ENCODE results near the gene CSRNP2. TPM values are rescaled to one million over a fixed set of nuclear protein-coding genes. Genes with fewer than 3 reads are reported as not detected.
A peak's percentile ranks its signal among the peaks of the same experiment; 100 is the strongest.

Gene CSRNP2
- total RNA-seq, 2 donors from 2014 or later = 19.2 to 19.9 TPM

GRCh38 chr12:51070004-51070403 is 13.4 kb downstream of the CSRNP2 start:
- DNase-seq = no peak
- Mint-ChIP-seq H3K27ac (peak overlapping the region; percentile 21), H3K4me3 (no peak overlapping the region), H3K36me3 (ENCODE audit: low read depth) (peaks cover 2% of the 10 kb centered on the region), H3K4me1 (no peaks in the 10 kb centered on the region), H3K27me3 (no peaks in the 10 kb centered on the region)
- no peaks in the 10 kb centered on the region for H3K9me3 ChIP-seq (ENCODE audit: control insufficient read depth, low read length, poor library complexity, severe bottlenecking)
- no peak for ATAC-seq

- Mint-ChIP-seq H3K36me3 (ENCODE audit: low read depth) (peaks cover 2% of the 10 kb centered on the region), H3K27ac (peak overlapping the region; percentile 68), H3K27me3 (no peaks in the 10 kb centered on the region), H3K4me3 (no peak overlapping the region), H3K4me1 (no peaks in the 10 kb centered on the region)
- no peaks in the 10 kb centered on the region for H3K9me3 ChIP-seq (ENCODE audit: control insufficient read depth, low read length, poor library complexity, severe bottlenecking)
- ATAC-seq = no peak
- DNase-seq = no peak
These were observed 15.6 kb downstream of the CSRNP2 start for GRCh38 chr12:51067771-51068170.

GRCh38 chr12:51067229-51067628 is 16.2 kb downstream of the CSRNP2 start:
- Mint-ChIP-seq H3K36me3 (ENCODE audit: low read depth) (peaks cover 2% of the 10 kb centered on the region), H3K27me3 (no peaks in the 10 kb centered on the region), H3K4me3 (no peak overlapping the region), H3K4me1 (no peaks in the 10 kb centered on the region), H3K27ac (peak overlapping the region; percentile 68)
- ATAC-seq = no peak
- H3K9me3 ChIP-seq (ENCODE audit: control insufficient read depth, low read length, poor library complexity, severe bottlenecking) = no peaks in the 10 kb centered on the region
- DNase-seq = no peak

GRCh38 chr12:51065530-51065929 is 17.9 kb downstream of the CSRNP2 start:
- H3K9me3 ChIP-seq (ENCODE audit: control insufficient read depth, low read length, poor library complexity, severe bottlenecking) = no peaks in the 10 kb centered on the region
- peaks cover 2% of the 10 kb centered on the region for H3K36me3 Mint-ChIP-seq (ENCODE audit: low read depth)
- H3K27ac Mint-ChIP-seq = no peak overlapping the region

GRCh38 chr12:51062631-51063397 is 20.6 kb downstream of the CSRNP2 start:
- Mint-ChIP-seq H3K4me3 (no peak overlapping the region), H3K27ac (peak overlapping the region; percentile 27)
- H3K9me3 ChIP-seq (ENCODE audit: control insufficient read depth, low read length, poor library complexity, severe bottlenecking) = no peaks in the 10 kb centered on the region

More at GRCh38 chr12:51065530-51065929, 17.9 kb downstream of the CSRNP2 start:
- Mint-ChIP-seq H3K4me1 (no peaks in the 10 kb centered on the region), H3K27me3 (no peaks in the 10 kb centered on the region), H3K4me3 (no peak overlapping the region)
- ATAC-seq (no peak), DNase-seq (no peak)

GRCh38 chr12:51059086-51059485 is 24.3 kb downstream of the CSRNP2 start:
- Mint-ChIP-seq H3K4me3 (no peak overlapping the region), H3K4me1 (no peaks in the 10 kb centered on the region), H3K27ac (no peak overlapping the region), H3K27me3 (no peaks in the 10 kb centered on the region), H3K36me3 (ENCODE audit: low read depth) (no peaks in the 10 kb centered on the region)
- no peak for DNase-seq
- no peaks in the 10 kb centered on the region for H3K9me3 ChIP-seq (ENCODE audit: control insufficient read depth, low read length, poor library complexity, severe bottlenecking)
- no peak for ATAC-seq

More at GRCh38 chr12:51062631-51063397, 20.6 kb downstream of the CSRNP2 start:
- DNase-seq (no peak), ATAC-seq (no peak)
- no peaks in the 10 kb centered on the region for H3K27me3 Mint-ChIP-seq
- H3K4me1 Mint-ChIP-seq = no peaks in the 10 kb centered on the region
- peaks cover 1% of the 10 kb centered on the region for H3K36me3 Mint-ChIP-seq (ENCODE audit: low read depth)

GRCh38 chr12:51056242-51056641 is 27.2 kb downstream of the CSRNP2 start:
- DNase-seq (no peak), ATAC-seq (no peak)
- H3K4me3 Mint-ChIP-seq = no peak overlapping the region
- H3K27ac Mint-ChIP-seq = no peak overlapping the region
- peaks cover 4% of the 10 kb centered on the region for H3K36me3 Mint-ChIP-seq (ENCODE audit: low read depth)
- no peaks in the 10 kb centered on the region for H3K9me3 ChIP-seq (ENCODE audit: control insufficient read depth, low read length, poor library complexity, severe bottlenecking)
- H3K27me3 Mint-ChIP-seq = no peaks in the 10 kb centered on the region
- H3K4me1 Mint-ChIP-seq = peaks cover 5% of the 10 kb centered on the region

- H3K36me3 Mint-ChIP-seq (ENCODE audit: low read depth) = peaks cover 4% of the 10 kb centered on the region
- ATAC-seq = no peak
- peaks cover 5% of the 10 kb centered on the region for H3K4me1 Mint-ChIP-seq
- no peak overlapping the region for H3K27ac Mint-ChIP-seq
- no peaks in the 10 kb centered on the region for H3K9me3 ChIP-seq (ENCODE audit: control insufficient read depth, low read length, poor library complexity, severe bottlenecking)
- no peaks in the 10 kb centered on the region for H3K27me3 Mint-ChIP-seq
- H3K4me3 Mint-ChIP-seq = no peak overlapping the region
- no peak for DNase-seq
These were observed 28.3 kb downstream of the CSRNP2 start for GRCh38 chr12:51055060-51055459.

GRCh38 chr12:51051787-51052186 is 31.6 kb downstream of the CSRNP2 start:
- peaks cover 4% of the 10 kb centered on the region for H3K36me3 Mint-ChIP-seq (ENCODE audit: low read depth)
- H3K27ac Mint-ChIP-seq = peak overlapping the region; percentile 81
- no peak for ATAC-seq

GRCh38 chr12:51049525-51049924 is 33.9 kb downstream of the CSRNP2 start:
- no peaks in the 10 kb centered on the region for H3K9me3 ChIP-seq (ENCODE audit: control insufficient read depth, low read length, poor library complexity, severe bottlenecking)
- H3K4me3 Mint-ChIP-seq = peak overlapping the region; percentile 99
- peaks cover 4% of the 10 kb centered on the region for H3K36me3 Mint-ChIP-seq (ENCODE audit: low read depth)
- peaks cover 23% of the 10 kb centered on the region for H3K4me1 Mint-ChIP-seq
- ATAC-seq (no peak), DNase-seq (no peak)
- H3K27me3 Mint-ChIP-seq = no peaks in the 10 kb centered on the region
- H3K27ac Mint-ChIP-seq = peak overlapping the region; percentile 95

More at GRCh38 chr12:51051787-51052186, 31.6 kb downstream of the CSRNP2 start:
- no peak overlapping the region for H3K4me3 Mint-ChIP-seq
- no peaks in the 10 kb centered on the region for H3K27me3 Mint-ChIP-seq
- DNase-seq = no peak
- no peaks in the 10 kb centered on the region for H3K9me3 ChIP-seq (ENCODE audit: control insufficient read depth, low read length, poor library complexity, severe bottlenecking)
- H3K4me1 Mint-ChIP-seq = peaks cover 21% of the 10 kb centered on the region

GRCh38 chr12:51048661-51049251 is 34.6 kb downstream of the CSRNP2 start:
- Mint-ChIP-seq H3K4me3 (peak overlapping the region; percentile 99), H3K27me3 (no peaks in the 10 kb centered on the region), H3K36me3 (ENCODE audit: low read depth) (peaks cover 4% of the 10 kb centered on the region), H3K4me1 (peaks cover 23% of the 10 kb centered on the region), H3K27ac (peak overlapping the region; percentile 95)
- ATAC-seq (no peak), DNase-seq (no peak)
- H3K9me3 ChIP-seq (ENCODE audit: control insufficient read depth, low read length, poor library complexity, severe bottlenecking) = no peaks in the 10 kb centered on the region

- no peaks in the 10 kb centered on the region for H3K9me3 ChIP-seq (ENCODE audit: control insufficient read depth, low read length, poor library complexity, severe bottlenecking)
- Mint-ChIP-seq H3K36me3 (ENCODE audit: low read depth) (peaks cover 4% of the 10 kb centered on the region), H3K4me3 (peak within 1 kb of the TSS; percentile 99), H3K4me1 (peaks cover 23% of the 10 kb centered on the region), H3K27me3 (no peaks in the 10 kb centered on the region), H3K27ac (peak within 1 kb of the TSS; percentile 95)
- DNase-seq = peak; percentile 74 to 84 (median 82)
- peak; percentile 96 for ATAC-seq
These were observed 35.5 kb downstream of the CSRNP2 start, which contains the start of gene LETMD1 for GRCh38 chr12:51047655-51048540. Gene LETMD1 (plus strand): TSS chr12:51048327. CDS start chr12:51048357, 30 bp downstream.

GRCh38 chr12:51036279-51036678 is 47.1 kb downstream of the CSRNP2 start:
- Mint-ChIP-seq H3K4me3 (no peak overlapping the region), H3K36me3 (ENCODE audit: low read depth) (no peaks in the 10 kb centered on the region), H3K27me3 (no peaks in the 10 kb centered on the region), H3K27ac (no peak overlapping the region), H3K4me1 (no peaks in the 10 kb centered on the region)
- DNase-seq = no peak
- no peaks in the 10 kb centered on the region for H3K9me3 ChIP-seq (ENCODE audit: control insufficient read depth, low read length, poor library complexity, severe bottlenecking)
- ATAC-seq = no peak
